Measurements from ENCODE around the gene EXOC6B. TPM values are rescaled to one million over a fixed set of nuclear protein-coding genes. Genes with fewer than 3 reads are reported as not detected.

Gene EXOC6B
- total RNA-seq, 1 experiment from 2014 or later = 33.7 TPM

DNA sequence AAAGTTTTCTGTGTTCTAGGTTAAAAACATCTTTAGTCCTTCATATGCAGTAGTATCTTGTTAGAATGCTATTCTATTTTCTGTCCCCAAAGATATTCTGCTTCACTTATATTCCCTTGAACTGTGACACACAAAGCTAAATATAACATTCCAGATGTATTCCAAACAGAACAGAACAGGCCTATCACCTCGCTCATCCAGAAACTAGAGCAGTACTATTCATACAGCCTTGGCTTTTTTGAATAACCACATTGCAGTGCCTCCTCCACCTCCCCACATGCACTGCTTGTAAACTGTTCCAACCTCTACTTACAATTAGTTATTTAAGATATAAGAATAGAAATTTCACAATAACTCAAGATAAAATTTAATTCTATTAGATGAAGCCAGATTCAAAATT, 196.8 kb downstream of the EXOC6B start:
- ATAC-seq = no peak
- no peak for DNase-seq (ENCODE audit: low spot score)
- TF ChIP-seq GABPB1 (CRISPR knock-in tag; IDR thresholded peaks at IDR 0.05) (no peak), PRRX2 (CRISPR knock-in tag; IDR thresholded peaks at IDR 0.05) (no peak), CREB1 (CRISPR knock-in tag; IDR thresholded peaks at IDR 0.05) (no peak), EMX1 (CRISPR knock-in tag; IDR thresholded peaks at IDR 0.05) (no peak), NFATC4 (CRISPR knock-in tag; IDR thresholded peaks at IDR 0.05) (no peak), CREM (CRISPR knock-in tag; IDR thresholded peaks at IDR 0.05) (no peak), ZBTB21 (CRISPR knock-in tag; IDR thresholded peaks at IDR 0.05; ENCODE audit: borderline replicate concordance) (no peak), ZNF232 (CRISPR knock-in tag; IDR thresholded peaks at IDR 0.05) (no peak), IRF2 (CRISPR knock-in tag; IDR thresholded peaks at IDR 0.05; ENCODE audit: borderline replicate concordance, low read depth) (no peak), JUN (CRISPR knock-in tag; IDR thresholded peaks at IDR 0.05) (no peak), ZNF121 (CRISPR knock-in tag; IDR thresholded peaks at IDR 0.05) (no peak), ZNF219 (CRISPR knock-in tag; IDR thresholded peaks at IDR 0.05; ENCODE audit: borderline replicate concordance) (no peak), ESRRA (CRISPR knock-in tag; IDR thresholded peaks at IDR 0.05; ENCODE audit: borderline replicate concordance) (no peak), MXD4 (CRISPR knock-in tag; IDR thresholded peaks at IDR 0.05; ENCODE audit: borderline replicate concordance) (no peak), ZNF416 (CRISPR knock-in tag; IDR thresholded peaks at IDR 0.05) (no peak)
- TF ChIP-seq, protein P1, sequence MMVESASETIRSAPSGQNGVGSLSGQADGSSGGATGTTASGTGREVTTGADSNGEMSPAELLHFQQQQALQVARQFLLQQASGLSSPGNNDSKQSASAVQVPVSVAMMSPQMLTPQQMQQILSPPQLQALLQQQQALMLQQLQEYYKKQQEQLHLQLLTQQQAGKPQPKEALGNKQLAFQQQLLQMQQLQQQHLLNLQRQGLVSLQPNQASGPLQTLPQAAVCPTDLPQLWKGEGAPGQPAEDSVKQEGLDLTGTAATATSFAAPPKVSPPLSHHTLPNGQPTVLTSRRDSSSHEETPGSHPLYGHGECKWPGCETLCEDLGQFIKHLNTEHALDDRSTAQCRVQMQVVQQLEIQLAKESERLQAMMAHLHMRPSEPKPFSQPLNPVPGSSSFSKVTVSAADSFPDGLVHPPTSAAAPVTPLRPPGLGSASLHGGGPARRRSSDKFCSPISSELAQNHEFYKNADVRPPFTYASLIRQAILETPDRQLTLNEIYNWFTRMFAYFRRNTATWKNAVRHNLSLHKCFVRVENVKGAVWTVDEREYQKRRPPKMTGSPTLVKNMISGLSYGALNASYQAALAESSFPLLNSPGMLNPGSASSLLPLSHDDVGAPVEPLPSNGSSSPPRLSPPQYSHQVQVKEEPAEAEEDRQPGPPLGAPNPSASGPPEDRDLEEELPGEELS (CRISPR knock-in tag; IDR thresholded peaks at IDR 0.05) = no peak
- TF ChIP-seq, protein P2, sequence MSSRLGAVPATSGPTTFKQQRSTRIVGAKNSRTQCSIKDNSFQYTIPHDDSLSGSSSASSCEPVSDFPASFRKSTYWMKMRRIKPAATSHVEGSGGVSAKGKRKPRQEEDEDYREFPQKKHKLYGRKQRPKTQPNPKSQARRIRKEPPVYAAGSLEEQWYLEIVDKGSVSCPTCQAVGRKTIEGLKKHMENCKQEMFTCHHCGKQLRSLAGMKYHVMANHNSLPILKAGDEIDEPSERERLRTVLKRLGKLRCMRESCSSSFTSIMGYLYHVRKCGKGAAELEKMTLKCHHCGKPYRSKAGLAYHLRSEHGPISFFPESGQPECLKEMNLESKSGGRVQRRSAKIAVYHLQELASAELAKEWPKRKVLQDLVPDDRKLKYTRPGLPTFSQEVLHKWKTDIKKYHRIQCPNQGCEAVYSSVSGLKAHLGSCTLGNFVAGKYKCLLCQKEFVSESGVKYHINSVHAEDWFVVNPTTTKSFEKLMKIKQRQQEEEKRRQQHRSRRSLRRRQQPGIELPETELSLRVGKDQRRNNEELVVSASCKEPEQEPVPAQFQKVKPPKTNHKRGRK (CRISPR knock-in tag; IDR thresholded peaks at IDR 0.05; ENCODE audit: borderline replicate concordance) = no peak
- TF ChIP-seq, protein P3, sequence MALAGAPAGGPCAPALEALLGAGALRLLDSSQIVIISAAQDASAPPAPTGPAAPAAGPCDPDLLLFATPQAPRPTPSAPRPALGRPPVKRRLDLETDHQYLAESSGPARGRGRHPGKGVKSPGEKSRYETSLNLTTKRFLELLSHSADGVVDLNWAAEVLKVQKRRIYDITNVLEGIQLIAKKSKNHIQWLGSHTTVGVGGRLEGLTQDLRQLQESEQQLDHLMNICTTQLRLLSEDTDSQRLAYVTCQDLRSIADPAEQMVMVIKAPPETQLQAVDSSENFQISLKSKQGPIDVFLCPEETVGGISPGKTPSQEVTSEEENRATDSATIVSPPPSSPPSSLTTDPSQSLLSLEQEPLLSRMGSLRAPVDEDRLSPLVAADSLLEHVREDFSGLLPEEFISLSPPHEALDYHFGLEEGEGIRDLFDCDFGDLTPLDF (CRISPR knock-in tag; IDR thresholded peaks at IDR 0.05) = no peak
- TF ChIP-seq, protein P4, sequence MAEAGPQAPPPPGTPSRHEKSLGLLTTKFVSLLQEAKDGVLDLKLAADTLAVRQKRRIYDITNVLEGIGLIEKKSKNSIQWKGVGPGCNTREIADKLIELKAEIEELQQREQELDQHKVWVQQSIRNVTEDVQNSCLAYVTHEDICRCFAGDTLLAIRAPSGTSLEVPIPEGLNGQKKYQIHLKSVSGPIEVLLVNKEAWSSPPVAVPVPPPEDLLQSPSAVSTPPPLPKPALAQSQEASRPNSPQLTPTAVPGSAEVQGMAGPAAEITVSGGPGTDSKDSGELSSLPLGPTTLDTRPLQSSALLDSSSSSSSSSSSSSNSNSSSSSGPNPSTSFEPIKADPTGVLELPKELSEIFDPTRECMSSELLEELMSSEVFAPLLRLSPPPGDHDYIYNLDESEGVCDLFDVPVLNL (CRISPR knock-in tag; IDR thresholded peaks at IDR 0.05; ENCODE audit: borderline replicate concordance, low read depth) = no peak
- H3K9me3 Mint-ChIP-seq = no peaks in the 10 kb centered on the region
- no peak overlapping the region for H3K4me3 Mint-ChIP-seq
- POLR2A ChIA-PET = no interaction called here
- no peaks in the 10 kb centered on the region for H3K27me3 Mint-ChIP-seq (ENCODE audit: low read depth)
- CTCF ChIA-PET = no interaction called here
- H3K36me3 Mint-ChIP-seq = no peaks in the 10 kb centered on the region
- no peak overlapping the region for H3K27ac Mint-ChIP-seq
- H3K4me1 Mint-ChIP-seq = peaks cover 15% of the 10 kb centered on the region

DNA sequence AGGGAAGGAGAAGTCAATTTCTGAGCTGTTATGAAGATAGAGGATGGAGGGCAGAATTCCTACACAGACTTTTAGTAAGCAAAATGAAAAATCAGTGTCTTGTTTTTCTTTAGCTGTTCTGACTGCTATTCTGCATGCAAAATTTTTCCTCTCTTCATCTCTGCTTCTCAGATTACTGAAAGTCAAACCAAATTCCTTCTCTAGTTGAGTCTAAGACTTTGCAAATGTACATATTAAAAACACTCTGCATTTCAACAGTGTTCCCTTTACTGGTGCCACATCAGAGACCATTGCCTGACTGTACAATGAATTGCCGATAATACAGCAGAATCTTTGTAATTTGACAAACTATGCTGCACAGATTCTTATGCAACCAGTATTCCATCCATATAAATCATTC, 198.8 kb downstream of the EXOC6B start:
- H3K9me3 Mint-ChIP-seq = no peaks in the 10 kb centered on the region
- H3K36me3 Mint-ChIP-seq = no peaks in the 10 kb centered on the region
- ChIA-PET CTCF (interaction anchor here (1.6 kb wide), 1 partner anchor 21 kb away, joined by 5 read pairs; no protein-coding TSS in a partner anchor), POLR2A (no interaction called here)
- no peak for ATAC-seq
- no peak overlapping the region for H3K27ac Mint-ChIP-seq
- H3K27me3 Mint-ChIP-seq (ENCODE audit: low read depth) = no peaks in the 10 kb centered on the region
- H3K4me1 Mint-ChIP-seq = peaks cover 15% of the 10 kb centered on the region
- DNase-seq (ENCODE audit: low spot score) = no peak
- H3K4me3 Mint-ChIP-seq = no peak overlapping the region
- TF ChIP-seq PRRX2 (CRISPR knock-in tag; IDR thresholded peaks at IDR 0.05) = no peak
- TF ChIP-seq, protein P5, sequence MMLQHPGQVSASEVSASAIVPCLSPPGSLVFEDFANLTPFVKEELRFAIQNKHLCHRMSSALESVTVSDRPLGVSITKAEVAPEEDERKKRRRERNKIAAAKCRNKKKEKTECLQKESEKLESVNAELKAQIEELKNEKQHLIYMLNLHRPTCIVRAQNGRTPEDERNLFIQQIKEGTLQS (CRISPR knock-in tag; conservative IDR thresholded peaks at IDR 0.05) = no peak
- TF ChIP-seq TCF7 (CRISPR knock-in tag; IDR thresholded peaks at IDR 0.05; ENCODE audit: low read depth) = no peak
- TF ChIP-seq, protein P6, sequence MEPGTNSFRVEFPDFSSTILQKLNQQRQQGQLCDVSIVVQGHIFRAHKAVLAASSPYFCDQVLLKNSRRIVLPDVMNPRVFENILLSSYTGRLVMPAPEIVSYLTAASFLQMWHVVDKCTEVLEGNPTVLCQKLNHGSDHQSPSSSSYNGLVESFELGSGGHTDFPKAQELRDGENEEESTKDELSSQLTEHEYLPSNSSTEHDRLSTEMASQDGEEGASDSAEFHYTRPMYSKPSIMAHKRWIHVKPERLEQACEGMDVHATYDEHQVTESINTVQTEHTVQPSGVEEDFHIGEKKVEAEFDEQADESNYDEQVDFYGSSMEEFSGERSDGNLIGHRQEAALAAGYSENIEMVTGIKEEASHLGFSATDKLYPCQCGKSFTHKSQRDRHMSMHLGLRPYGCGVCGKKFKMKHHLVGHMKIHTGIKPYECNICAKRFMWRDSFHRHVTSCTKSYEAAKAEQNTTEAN (CRISPR knock-in tag; IDR thresholded peaks at IDR 0.05) = no peak
- no peak for TF ChIP-seq NFATC4 (CRISPR knock-in tag; IDR thresholded peaks at IDR 0.05)
- TF ChIP-seq, protein P7, sequence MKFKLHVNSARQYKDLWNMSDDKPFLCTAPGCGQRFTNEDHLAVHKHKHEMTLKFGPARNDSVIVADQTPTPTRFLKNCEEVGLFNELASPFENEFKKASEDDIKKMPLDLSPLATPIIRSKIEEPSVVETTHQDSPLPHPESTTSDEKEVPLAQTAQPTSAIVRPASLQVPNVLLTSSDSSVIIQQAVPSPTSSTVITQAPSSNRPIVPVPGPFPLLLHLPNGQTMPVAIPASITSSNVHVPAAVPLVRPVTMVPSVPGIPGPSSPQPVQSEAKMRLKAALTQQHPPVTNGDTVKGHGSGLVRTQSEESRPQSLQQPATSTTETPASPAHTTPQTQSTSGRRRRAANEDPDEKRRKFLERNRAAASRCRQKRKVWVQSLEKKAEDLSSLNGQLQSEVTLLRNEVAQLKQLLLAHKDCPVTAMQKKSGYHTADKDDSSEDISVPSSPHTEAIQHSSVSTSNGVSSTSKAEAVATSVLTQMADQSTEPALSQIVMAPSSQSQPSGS (CRISPR knock-in tag; IDR thresholded peaks at IDR 0.05; ENCODE audit: borderline replicate concordance, low read depth) = no peak
- TF ChIP-seq ZNF232 (CRISPR knock-in tag; IDR thresholded peaks at IDR 0.05) = no peak
